ENCODE measurements around the gene CCR2. TPM values are rescaled to one million over a fixed set of nuclear protein-coding genes. Genes with fewer than 3 reads are reported as not detected.

Gene CCR2
- 0.23 TPM for total RNA-seq

DNA sequence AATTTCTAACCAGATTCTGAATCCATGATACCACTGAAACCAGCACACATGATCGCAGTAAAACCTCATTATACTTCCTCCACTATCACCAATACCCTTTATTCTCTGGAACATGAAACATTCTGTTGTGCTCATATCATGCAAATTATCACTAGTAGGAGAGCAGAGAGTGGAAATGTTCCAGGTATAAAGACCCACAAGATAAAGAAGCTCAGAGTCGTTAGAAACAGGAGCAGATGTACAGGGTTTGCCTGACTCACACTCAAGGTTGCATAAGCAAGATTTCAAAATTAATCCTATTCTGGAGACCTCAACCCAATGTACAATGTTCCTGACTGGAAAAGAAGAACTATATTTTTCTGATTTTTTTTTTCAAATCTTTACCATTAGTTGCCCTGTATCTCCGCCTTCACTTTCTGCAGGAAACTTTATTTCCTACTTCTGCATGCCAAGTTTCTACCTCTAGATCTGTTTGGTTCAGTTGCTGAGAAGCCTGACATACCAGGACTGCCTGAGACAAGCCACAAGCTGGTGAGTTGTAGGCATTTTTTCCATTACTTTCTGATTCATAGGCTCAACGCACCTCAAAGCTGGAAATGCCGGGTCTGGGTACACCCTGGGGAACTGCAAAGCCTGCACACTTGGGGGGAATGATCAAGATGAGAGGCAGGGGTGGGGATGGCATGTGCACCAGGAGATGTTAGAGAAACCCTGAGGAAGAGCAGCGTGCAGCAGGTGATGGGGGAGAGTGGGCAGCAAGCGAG, at the start of gene CCR2:
CCR2 (plus strand) TSS at position 465 of the 764 bp plus-strand sequence. CDS start 3,417 bp downstream, outside the sequence.

DNA sequence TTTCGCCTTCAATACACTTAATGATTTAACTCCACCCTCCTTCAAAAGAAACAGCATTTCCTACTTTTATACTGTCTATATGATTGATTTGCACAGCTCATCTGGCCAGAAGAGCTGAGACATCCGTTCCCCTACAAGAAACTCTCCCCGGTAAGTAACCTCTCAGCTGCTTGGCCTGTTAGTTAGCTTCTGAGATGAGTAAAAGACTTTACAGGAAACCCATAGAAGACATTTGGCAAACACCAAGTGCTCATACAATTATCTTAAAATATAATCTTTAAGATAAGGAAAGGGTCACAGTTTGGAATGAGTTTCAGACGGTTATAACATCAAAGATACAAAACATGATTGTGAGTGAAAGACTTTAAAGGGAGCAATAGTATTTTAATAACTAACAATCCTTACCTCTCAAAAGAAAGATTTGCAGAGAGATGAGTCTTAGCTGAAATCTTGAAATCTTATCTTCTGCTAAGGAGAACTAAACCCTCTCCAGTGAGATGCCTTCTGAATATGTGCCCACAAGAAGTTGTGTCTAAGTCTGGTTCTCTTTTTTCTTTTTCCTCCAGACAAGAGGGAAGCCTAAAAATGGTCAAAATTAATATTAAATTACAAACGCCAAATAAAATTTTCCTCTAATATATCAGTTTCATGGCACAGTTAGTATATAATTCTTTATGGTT, 17.1 kb downstream of the CCR2 start, which contains the start of gene CCR5:
CCR5 (plus strand) TSS at position 108 of the 680 bp plus-strand sequence. CDS start 1,957 bp downstream, outside the sequence.

DNA sequence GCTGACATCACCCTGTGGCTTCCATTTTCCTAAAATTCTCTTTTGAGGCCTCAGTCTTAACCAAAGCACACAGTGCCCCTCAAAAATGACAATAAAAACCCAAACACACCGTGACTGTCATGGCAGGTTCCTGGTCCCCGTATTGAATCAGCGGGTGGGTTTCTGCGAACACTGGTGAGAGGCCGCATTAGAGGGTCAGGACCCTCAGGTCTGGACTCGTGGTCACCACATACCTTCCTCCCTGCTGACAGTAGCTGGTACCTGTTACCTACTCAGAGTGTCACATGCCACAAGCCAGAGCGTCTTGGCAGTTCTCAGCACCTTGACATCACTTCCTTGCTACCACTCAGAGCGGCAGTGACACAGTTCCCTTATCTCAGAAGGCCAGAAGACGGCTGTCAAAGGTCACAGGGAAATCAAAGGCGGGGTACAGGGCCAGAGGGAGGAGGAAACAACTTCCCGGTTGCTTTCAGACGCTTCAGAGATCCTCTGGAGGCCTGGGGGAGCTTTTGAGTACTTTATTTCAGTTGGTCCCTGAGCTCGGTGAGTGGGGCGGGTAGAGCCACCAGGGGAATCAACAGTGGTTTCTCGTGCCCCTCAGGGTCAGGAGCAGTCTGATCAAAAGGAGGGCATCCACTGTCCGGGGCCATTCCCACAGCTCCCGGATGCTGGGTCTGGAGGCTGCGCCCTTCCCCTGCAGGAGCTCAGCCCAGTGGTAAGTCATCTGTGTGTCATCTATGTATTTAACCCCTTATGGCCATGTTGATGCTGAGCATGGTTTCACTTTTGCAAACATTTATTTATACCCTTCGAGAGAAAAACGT, 53.1 kb downstream of the CCR2 start, which contains the start of the genes CCR5AS and CCRL2:
CCR5AS (minus strand) TSS at position 279 of the 824 bp plus-strand sequence.
CCRL2 (plus strand) TSS at position 472 of the 824 bp plus-strand sequence. CDS start 821 bp downstream, outside the sequence.

Other genes starting within 250 kb of the CCR2 start
- 3.2 TPM for gene CCR1, start 145.8 kb upstream of the CCR2 start, total RNA-seq
- not detected for gene CCR3, start 111.7 kb upstream of the CCR2 start, total RNA-seq
- gene CCR5, start 16.8 kb downstream of the CCR2 start, total RNA-seq: not detected
- 1.4 TPM for gene CCRL2, start 53.1 kb downstream of the CCR2 start, total RNA-seq
- gene LTF, start 110.8 kb downstream of the CCR2 start, total RNA-seq: 0.92 TPM
- not detected for gene RTP3, start 143.9 kb downstream of the CCR2 start, total RNA-seq
- gene LRRC2, start 212.2 kb downstream of the CCR2 start, total RNA-seq: 1.2 TPM